Muscle of back (tissue), 10 donors: ENCODE data around the gene DDB1. TPM values are rescaled to one million over a fixed set of nuclear protein-coding genes. Genes with fewer than 3 reads are reported as not detected.

ENCODE experiments used
- polyA plus RNA-seq, 10 donors: library from polyadenylated mRNA; unstranded; fragments of 120-200 nt; gene quantifications; one replicate each; pipeline ENCODE4 v1.2.1, GENCODE V29; 2013; ENCODE audit not compliant: insufficient read length in 10 of 10

Gene DDB1
- polyA plus RNA-seq, 10 donors: 148 to 211 (median 188) TPM

Other genes starting within 250 kb of the DDB1 start
- 1 to 10 TPM in 1 of 10 donors, under 1 TPM in 9; 0.08 to 7.5 (median 0.12) TPM for gene CD5, start 230.6 kb downstream of the DDB1 start, polyA plus RNA-seq
- gene VPS37C, start 171.7 kb downstream of the DDB1 start, polyA plus RNA-seq: 10 to 100 TPM; 13.3 to 17.7 (median 16.4) TPM
- 1 to 10 TPM in 3 of 10 donors, under 1 TPM in 6, not detected in 1; 0.27 to 1.8 (median 0.67) TPM for gene PGA3, start 129.6 kb downstream of the DDB1 start, polyA plus RNA-seq
- 1 to 10 TPM in 5 of 10 donors, under 1 TPM in 5; 0.32 to 3.3 (median 1.1) TPM for gene PGA4, start 110.8 kb downstream of the DDB1 start, polyA plus RNA-seq
- 1 to 10 TPM in 3 of 10 donors, under 1 TPM in 6, not detected in 1; 0.41 to 2.0 (median 0.67) TPM for gene PGA5, start 91.9 kb downstream of the DDB1 start, polyA plus RNA-seq
- 10 to 100 TPM in 1 of 10 donors, 1 to 10 TPM in 9; 3.3 to 16.1 (median 6.8) TPM for gene VWCE, start 37.8 kb downstream of the DDB1 start, polyA plus RNA-seq
- gene TKFC, start 123 bp upstream of the DDB1 start, polyA plus RNA-seq: 10 to 100 TPM; 12.4 to 21.5 (median 18.5) TPM
- gene CYB561A3, start 28.8 kb upstream of the DDB1 start, polyA plus RNA-seq: 10 to 100 TPM; 13.6 to 20.0 (median 16.3) TPM
- 10 to 100 TPM; 16.1 to 28.6 (median 21.0) TPM for gene TMEM138, start 29.3 kb upstream of the DDB1 start, polyA plus RNA-seq
- 10 to 100 TPM; 14.4 to 18.4 (median 15.9) TPM for gene TMEM216, start 59.5 kb upstream of the DDB1 start, polyA plus RNA-seq
- gene CPSF7, start 96.9 kb upstream of the DDB1 start, polyA plus RNA-seq: 10 to 100 TPM; 55.2 to 79.3 (median 69.8) TPM
- 10 to 100 TPM; 26.9 to 41.1 (median 29.5) TPM for gene SDHAF2, start 97.0 kb upstream of the DDB1 start, polyA plus RNA-seq
- gene LRRC10B, start 175.6 kb upstream of the DDB1 start, polyA plus RNA-seq: under 1 TPM in 9 of 10 donors, not detected in 1; 0.09 to 0.23 (median 0.12) TPM
- 1 to 10 TPM; 2.0 to 4.1 (median 2.6) TPM for gene SYT7, start 248.0 kb upstream of the DDB1 start, polyA plus RNA-seq